Gastroesophageal sphincter (tissue), 3 donors: Measurements from ENCODE around the gene NAT14.

Experiments
- EP300 ChIP-seq: sonication (generic); formaldehyde crosslinking; IDR thresholded peaks from one replicate; pipeline ENCODE4 v1.6.1; 2017; ENCODE audit warnings: antibody characterized with exemption, mild to moderate bottlenecking
- TF ChIP-seq, protein P1 (sequence below), 4 experiments: fragments of 200-600 bp in 2 of 4; fragments of 450-650 bp in 2 of 4; sonication (generic) in 1 of 4; IDR thresholded peaks; one replicate each; pipeline ENCODE4 v1.5.1; 2017 to 2019; ENCODE audit warnings: antibody characterized with exemption in 4 of 4, mild to moderate bottlenecking in 2 of 4, moderate library complexity in 2 of 4

- TF ChIP-seq, protein P1, sequence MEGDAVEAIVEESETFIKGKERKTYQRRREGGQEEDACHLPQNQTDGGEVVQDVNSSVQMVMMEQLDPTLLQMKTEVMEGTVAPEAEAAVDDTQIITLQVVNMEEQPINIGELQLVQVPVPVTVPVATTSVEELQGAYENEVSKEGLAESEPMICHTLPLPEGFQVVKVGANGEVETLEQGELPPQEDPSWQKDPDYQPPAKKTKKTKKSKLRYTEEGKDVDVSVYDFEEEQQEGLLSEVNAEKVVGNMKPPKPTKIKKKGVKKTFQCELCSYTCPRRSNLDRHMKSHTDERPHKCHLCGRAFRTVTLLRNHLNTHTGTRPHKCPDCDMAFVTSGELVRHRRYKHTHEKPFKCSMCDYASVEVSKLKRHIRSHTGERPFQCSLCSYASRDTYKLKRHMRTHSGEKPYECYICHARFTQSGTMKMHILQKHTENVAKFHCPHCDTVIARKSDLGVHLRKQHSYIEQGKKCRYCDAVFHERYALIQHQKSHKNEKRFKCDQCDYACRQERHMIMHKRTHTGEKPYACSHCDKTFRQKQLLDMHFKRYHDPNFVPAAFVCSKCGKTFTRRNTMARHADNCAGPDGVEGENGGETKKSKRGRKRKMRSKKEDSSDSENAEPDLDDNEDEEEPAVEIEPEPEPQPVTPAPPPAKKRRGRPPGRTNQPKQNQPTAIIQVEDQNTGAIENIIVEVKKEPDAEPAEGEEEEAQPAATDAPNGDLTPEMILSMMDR (IDR thresholded peaks at IDR 0.05), result no peak
- no peak for TF ChIP-seq EP300
These were observed 10.4 kb upstream of the NAT14 start for GRCh38 chr19:55474269-55475265.
